Astrocyte (in vitro differentiated cells and primary cell): ENCODE data around the gene NCBP2. TPM values are rescaled to one million over a fixed set of nuclear protein-coding genes. Genes with fewer than 3 reads are reported as not detected.

ENCODE experiments used
- DNase-seq: peaks from one replicate; pipeline ENCODE4 v3.0.0-alpha.2; 2010; ENCODE audit warnings: low read depth
- FAIRE-seq: peaks from 2 replicates; lab custom pipeline; 2011; peaks lifted over from hg19 to GRCh38; lab: Jason Lieb, UNC
- H2AFZ ChIP-seq: 2 replicates; pipeline ENCODE4 v1.6.0; 2012; ENCODE audit warnings: low read depth, low read length, inconsistent platforms
- H3K27ac ChIP-seq: 2 replicates; pipeline ENCODE4 v1.5.1; 2011; ENCODE audit warnings: low read depth, low read length, inconsistent platforms
- H3K27me3 ChIP-seq: 2 replicates; pipeline ENCODE4 v1.6.0; 2011; ENCODE audit warnings: low read length, inconsistent platforms; ENCODE audit not compliant: insufficient read depth
- H3K36me3 ChIP-seq: 2 replicates; pipeline ENCODE4 v1.5.1; 2011; ENCODE audit warnings: low read length, inconsistent platforms; ENCODE audit not compliant: insufficient read depth
- H3K4me1 ChIP-seq: 2 replicates; pipeline ENCODE4 v1.5.1; 2011; ENCODE audit warnings: low read length, inconsistent platforms; ENCODE audit not compliant: insufficient read depth
- H3K4me2 ChIP-seq: 2 replicates; pipeline ENCODE4 v1.6.0; 2012; ENCODE audit warnings: low read length, inconsistent platforms
- H3K4me3 ChIP-seq: 2 replicates; pipeline ENCODE4 v1.5.1; 2011; ENCODE audit warnings: low read depth, mild to moderate bottlenecking, low read length, inconsistent platforms; ENCODE audit not compliant: insufficient read depth
- H3K79me2 ChIP-seq: 2 replicates; pipeline ENCODE4 v1.6.0; 2012; ENCODE audit warnings: mild to moderate bottlenecking, low read length, inconsistent platforms; ENCODE audit not compliant: insufficient read depth
- H3K9ac ChIP-seq: 2 replicates; pipeline ENCODE4 v1.6.0; 2012; ENCODE audit warnings: mild to moderate bottlenecking, low read length, inconsistent platforms
- H3K9me3 ChIP-seq: 2 replicates; pipeline ENCODE4 v1.5.1; 2012; ENCODE audit warnings: low read depth, mild to moderate bottlenecking, low read length, inconsistent platforms; ENCODE audit not compliant: insufficient read depth
- H4K20me1 ChIP-seq: 2 replicates; pipeline ENCODE4 v1.6.0; 2012; ENCODE audit warnings: low read length, inconsistent platforms; ENCODE audit not compliant: insufficient read depth
- H3K27ac Mint-ChIP-seq: one replicate; pipeline ENCODE4 v1.8.0; 2021; ENCODE audit warnings: mild to moderate bottlenecking, mixed read lengths; ENCODE audit not compliant: unreplicated experiment
- H3K27me3 Mint-ChIP-seq: one replicate; pipeline ENCODE4 v1.8.0; 2021; ENCODE audit warnings: low read depth, mixed read lengths; ENCODE audit not compliant: unreplicated experiment
- H3K36me3 Mint-ChIP-seq: one replicate; pipeline ENCODE4 v1.8.0; 2021; ENCODE audit warnings: low read depth, mixed read lengths; ENCODE audit not compliant: unreplicated experiment
- H3K4me1 Mint-ChIP-seq: one replicate; pipeline ENCODE4 v1.8.0; 2021; ENCODE audit warnings: low read depth, mixed read lengths; ENCODE audit not compliant: unreplicated experiment
- H3K4me3 Mint-ChIP-seq: one replicate; pipeline ENCODE4 v1.8.0; 2021; ENCODE audit warnings: mild to moderate bottlenecking, moderate library complexity, mixed read lengths; ENCODE audit not compliant: unreplicated experiment
- H3K9me3 Mint-ChIP-seq: one replicate; pipeline ENCODE4 v1.8.0; 2021; ENCODE audit warnings: mild to moderate bottlenecking, mixed read lengths; ENCODE audit not compliant: unreplicated experiment
- EZH2 ChIP-seq: IDR thresholded peaks from 2 replicates; pipeline ENCODE4 v1.6.1; 2012; ENCODE audit warnings: mild to moderate bottlenecking, low read length, inconsistent platforms; ENCODE audit not compliant: insufficient read depth
- total RNA-seq: library from RNA; stranded (reverse); gene quantifications from 2 replicates; pipeline ENCODE4 v1.2.1, GENCODE V29; 2021
- TF ChIP-seq, protein P1 (sequence below): IDR thresholded peaks from 2 replicates; pipeline ENCODE4 v1.5.1; 2011; ENCODE audit warnings: low read depth, mild to moderate bottlenecking, inconsistent platforms, low read length, moderate library complexity; ENCODE audit not compliant: insufficient read depth

The NCBP2 gene
- total RNA-seq, 1 donor from 2014 or later: 90.6 TPM

DNA sequence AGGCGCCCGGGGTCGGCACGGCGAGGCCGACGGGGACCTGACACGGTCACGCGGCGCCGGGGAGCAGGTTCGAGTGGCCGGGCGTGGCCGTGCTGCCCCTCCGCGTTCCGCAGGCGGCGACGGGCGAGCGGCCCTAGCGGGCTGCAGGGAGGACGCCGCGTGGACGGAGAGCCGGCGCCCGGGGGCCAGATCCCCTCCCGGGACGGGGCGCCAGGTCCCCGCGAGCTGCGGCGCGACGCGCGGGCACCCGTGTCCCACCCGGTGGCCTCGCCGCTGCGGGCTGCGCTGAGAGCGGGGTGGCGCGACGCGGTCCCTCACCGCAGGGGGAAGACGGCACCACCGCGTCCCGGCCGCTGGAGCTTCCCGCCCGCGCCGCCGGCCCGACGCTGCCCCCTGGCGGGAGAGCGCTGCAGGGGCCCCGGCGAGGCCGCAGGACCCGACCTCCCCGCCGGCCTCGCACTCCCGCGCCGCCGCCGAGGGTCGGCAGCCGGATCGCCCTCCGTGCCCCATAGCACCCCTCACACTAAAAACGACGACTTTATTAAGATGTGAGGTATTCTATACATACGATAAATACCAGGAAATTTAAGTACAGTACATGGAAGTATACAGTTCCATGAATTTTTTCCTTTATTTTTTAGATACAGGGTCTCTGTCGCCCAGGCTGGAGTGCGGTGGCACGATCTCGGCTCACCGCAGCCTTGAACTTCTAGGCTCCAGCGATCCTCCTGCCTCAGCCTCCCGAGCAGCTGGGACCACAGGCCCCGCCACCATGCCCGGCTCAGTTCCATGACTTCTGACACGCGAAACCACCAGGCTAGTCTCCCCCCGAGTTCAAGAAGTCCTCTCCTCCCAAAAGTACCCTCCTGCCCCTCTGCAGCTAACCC lies 27.6 kb upstream of the NCBP2 start:
- no peak for DNase-seq
- Mint-ChIP-seq H3K36me3 (peaks cover 6% of the 10 kb centered on the region), H3K27me3 (peaks cover 50% of the 10 kb centered on the region)

DNA sequence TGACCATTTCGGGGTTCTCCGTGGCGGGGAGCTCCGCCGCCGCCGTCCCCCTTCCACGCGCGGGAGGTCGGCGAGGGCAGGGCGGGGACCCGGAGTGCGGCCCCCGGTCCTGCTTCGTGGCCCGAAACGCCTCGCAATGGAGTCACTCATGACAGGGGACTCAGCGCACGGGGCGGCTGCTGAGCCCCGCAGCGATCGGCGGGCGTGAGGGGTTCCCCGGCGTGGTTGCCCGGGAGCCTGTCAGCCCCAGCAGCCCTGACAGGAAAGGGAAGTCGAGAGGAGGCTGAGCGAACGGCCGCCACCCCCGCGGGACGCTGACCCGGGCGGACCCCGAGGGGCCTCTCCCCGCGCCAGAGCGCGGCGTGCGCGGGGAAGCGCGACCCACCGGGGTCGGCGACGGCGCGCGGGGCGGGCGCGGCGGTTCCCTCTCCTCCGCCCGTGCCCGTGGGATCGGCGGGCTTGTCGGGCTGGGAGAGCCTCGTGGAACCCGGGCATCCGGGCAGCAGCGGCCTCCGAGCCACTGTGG lies 26.9 kb upstream of the NCBP2 start:
- Histone ChIP-seq H3K36me3 (no peaks in the 10 kb centered on the region), H3K9ac (peak overlapping the region; percentile 52), H3K27me3 (peaks cover 31% of the 10 kb centered on the region), H3K4me2 (peak overlapping the region; percentile 83), H4K20me1 (no peaks in the 10 kb centered on the region), H2AFZ (peak overlapping the region; percentile 85), H3K79me2 (no peaks in the 10 kb centered on the region), H3K9me3 (peaks cover 4% of the 10 kb centered on the region), H3K4me1 (peaks cover 9% of the 10 kb centered on the region), H3K4me3 (peak overlapping the region; percentile 58), H3K27ac (no peak overlapping the region)
- FAIRE-seq (no peak), DNase-seq (no peak)
- no peaks in the 10 kb centered on the region for H3K9me3 Mint-ChIP-seq
- H3K36me3 Mint-ChIP-seq: peaks cover 6% of the 10 kb centered on the region
- H3K27ac Mint-ChIP-seq: no peak overlapping the region
- peak overlapping the region; percentile 45 for H3K4me3 Mint-ChIP-seq
- TF ChIP-seq EZH2: no peak
- TF ChIP-seq, protein P1, sequence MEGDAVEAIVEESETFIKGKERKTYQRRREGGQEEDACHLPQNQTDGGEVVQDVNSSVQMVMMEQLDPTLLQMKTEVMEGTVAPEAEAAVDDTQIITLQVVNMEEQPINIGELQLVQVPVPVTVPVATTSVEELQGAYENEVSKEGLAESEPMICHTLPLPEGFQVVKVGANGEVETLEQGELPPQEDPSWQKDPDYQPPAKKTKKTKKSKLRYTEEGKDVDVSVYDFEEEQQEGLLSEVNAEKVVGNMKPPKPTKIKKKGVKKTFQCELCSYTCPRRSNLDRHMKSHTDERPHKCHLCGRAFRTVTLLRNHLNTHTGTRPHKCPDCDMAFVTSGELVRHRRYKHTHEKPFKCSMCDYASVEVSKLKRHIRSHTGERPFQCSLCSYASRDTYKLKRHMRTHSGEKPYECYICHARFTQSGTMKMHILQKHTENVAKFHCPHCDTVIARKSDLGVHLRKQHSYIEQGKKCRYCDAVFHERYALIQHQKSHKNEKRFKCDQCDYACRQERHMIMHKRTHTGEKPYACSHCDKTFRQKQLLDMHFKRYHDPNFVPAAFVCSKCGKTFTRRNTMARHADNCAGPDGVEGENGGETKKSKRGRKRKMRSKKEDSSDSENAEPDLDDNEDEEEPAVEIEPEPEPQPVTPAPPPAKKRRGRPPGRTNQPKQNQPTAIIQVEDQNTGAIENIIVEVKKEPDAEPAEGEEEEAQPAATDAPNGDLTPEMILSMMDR: no peak
- no peaks in the 10 kb centered on the region for H3K4me1 Mint-ChIP-seq
- peaks cover 52% of the 10 kb centered on the region for H3K27me3 Mint-ChIP-seq

More for the DNA sequence above, 27.6 kb upstream of the NCBP2 start:
- no peak overlapping the region for H3K27ac ChIP-seq
- Mint-ChIP-seq H3K4me3 (peak overlapping the region; percentile 77), H3K27ac (peak overlapping the region; percentile 72), H3K9me3 (no peaks in the 10 kb centered on the region), H3K4me1 (no peaks in the 10 kb centered on the region)
- H3K36me3 ChIP-seq: no peaks in the 10 kb centered on the region
- H3K4me2 ChIP-seq: peak overlapping the region; percentile 83
- no peak for TF ChIP-seq EZH2
- TF ChIP-seq, protein P1: peak; percentile 28
- FAIRE-seq: no peak
- peaks cover 4% of the 10 kb centered on the region for H3K9me3 ChIP-seq
- peak overlapping the region; percentile 52 for H3K9ac ChIP-seq
- peak overlapping the region; percentile 85 for H2AFZ ChIP-seq
- peaks cover 9% of the 10 kb centered on the region for H3K4me1 ChIP-seq
- peak overlapping the region; percentile 58 for H3K4me3 ChIP-seq
- H4K20me1 ChIP-seq: no peaks in the 10 kb centered on the region
- no peaks in the 10 kb centered on the region for H3K79me2 ChIP-seq
- peaks cover 31% of the 10 kb centered on the region for H3K27me3 ChIP-seq
